Activated T-helper 1 cell treated with anti-CD3 and anti-CD28 coated beads, Interleukin-12 subunit alpha, Interleukin-12 subunit beta, Interleukin-2, Interleukin-4 antibody, amounts not matched to agents 30 ng/mL and 10 ng/mL and 1 ng/mL, durations not matched to agents 14 hours and 24 hours and 36 hours (primary cell): ENCODE data around the gene METTL6. TPM values are rescaled to one million over a fixed set of nuclear protein-coding genes. Genes with fewer than 3 reads are reported as not detected.
"Not testable (repeated sequence)": the region's sequence is repeated elsewhere in the genome, so short reads cannot be mapped to it uniquely, and the experiment has no call there.

ENCODE experiments used
- DNase-seq: peaks from one replicate; pipeline ENCODE4 v3.0.0; 2021; ENCODE audit warnings: low spot score
- H3K27ac Mint-ChIP-seq: one replicate; pipeline ENCODE4 v1.8.0; 2021; ENCODE audit warnings: mild to moderate bottlenecking, mixed read lengths
- H3K27me3 Mint-ChIP-seq: one replicate; pipeline ENCODE4 v1.8.0; 2022; ENCODE audit warnings: mild to moderate bottlenecking, moderate library complexity, mixed read lengths; ENCODE audit not compliant: insufficient read depth
- H3K36me3 Mint-ChIP-seq: one replicate; pipeline ENCODE4 v1.8.0; 2021; ENCODE audit warnings: low read depth, mixed read lengths
- H3K4me1 Mint-ChIP-seq: one replicate; pipeline ENCODE4 v1.8.0; 2021; ENCODE audit warnings: low read depth, mixed read lengths
- H3K4me3 Mint-ChIP-seq: one replicate; pipeline ENCODE4 v1.8.0; 2021; ENCODE audit warnings: mild to moderate bottlenecking, moderate library complexity, mixed read lengths
- H3K9me3 Mint-ChIP-seq: one replicate; pipeline ENCODE4 v1.8.0; 2021; ENCODE audit warnings: mixed read lengths
- intact Hi-C: fragments of 100-400 bp; cut with micrococcal nuclease; formaldehyde crosslinking; loops from one replicate; pipeline ENCODE4 v1.15.1; 2024
- total RNA-seq: library from RNA; stranded (reverse); gene quantifications from 2 replicates; pipeline ENCODE4 v1.2.3, GENCODE V29; 2022

METTL6 gene
- total RNA-seq, 1 donor from 2014 or later, result 15.0 TPM

DNA sequence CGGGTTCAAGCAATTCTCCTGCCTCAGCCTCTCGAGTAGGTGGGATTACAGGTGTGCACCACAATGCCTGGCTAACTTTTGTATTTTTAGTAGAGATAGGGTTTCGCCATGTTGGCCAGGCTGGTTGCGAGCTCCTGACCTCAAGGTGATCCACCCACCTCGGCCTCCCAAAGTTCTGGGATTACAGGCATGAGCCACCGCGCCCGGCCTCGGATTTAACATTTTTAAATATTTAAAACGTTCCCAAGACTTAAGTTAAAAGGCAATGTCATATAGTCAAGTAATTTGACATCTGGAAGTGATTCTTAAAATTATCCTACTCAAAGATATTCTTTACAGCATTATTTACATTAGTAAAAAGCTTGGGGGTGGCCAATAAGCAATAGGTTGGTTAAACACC, 29.6 kb upstream of the METTL6 start:
- H3K27me3 Mint-ChIP-seq, result not testable (repeated sequence)

DNA sequence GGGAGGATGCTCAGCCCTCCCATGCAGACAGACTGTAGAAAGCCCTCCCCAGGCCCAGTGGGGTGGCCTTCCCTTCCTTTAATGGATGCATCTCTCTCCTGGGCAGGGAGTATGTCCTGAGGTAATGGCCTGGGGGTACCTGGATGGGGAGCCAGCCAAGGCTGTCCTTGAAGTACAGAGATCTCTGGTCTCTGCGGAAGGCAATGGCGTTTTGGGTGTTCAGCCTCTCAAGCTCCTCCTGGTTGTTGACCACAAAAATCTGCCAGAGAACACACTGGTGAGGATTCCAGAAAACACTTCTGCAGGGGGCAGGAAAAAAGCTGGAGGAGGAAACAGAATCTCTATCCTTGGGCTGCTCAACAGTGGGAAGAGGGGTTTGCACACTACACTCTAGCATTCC, 29.0 kb upstream of the METTL6 start:
- H3K36me3 Mint-ChIP-seq, result peaks cover 3% of the 10 kb centered on the region
- peaks cover 14% of the 10 kb centered on the region for H3K4me1 Mint-ChIP-seq
- no peak overlapping the region for H3K4me3 Mint-ChIP-seq
- H3K27ac Mint-ChIP-seq, result no peak overlapping the region
- intact Hi-C loops, result no loop called here
- no peaks in the 10 kb centered on the region for H3K27me3 Mint-ChIP-seq
- H3K9me3 Mint-ChIP-seq, result no peaks in the 10 kb centered on the region
- no peak for DNase-seq

More for the DNA sequence above, 29.6 kb upstream of the METTL6 start:
- H3K4me3 Mint-ChIP-seq, DNase-seq, intact Hi-C loops, H3K9me3 Mint-ChIP-seq, H3K27ac Mint-ChIP-seq, H3K36me3 Mint-ChIP-seq: not testable (repeated sequence)
- peaks cover 17% of the 10 kb centered on the region for H3K4me1 Mint-ChIP-seq

DNA sequence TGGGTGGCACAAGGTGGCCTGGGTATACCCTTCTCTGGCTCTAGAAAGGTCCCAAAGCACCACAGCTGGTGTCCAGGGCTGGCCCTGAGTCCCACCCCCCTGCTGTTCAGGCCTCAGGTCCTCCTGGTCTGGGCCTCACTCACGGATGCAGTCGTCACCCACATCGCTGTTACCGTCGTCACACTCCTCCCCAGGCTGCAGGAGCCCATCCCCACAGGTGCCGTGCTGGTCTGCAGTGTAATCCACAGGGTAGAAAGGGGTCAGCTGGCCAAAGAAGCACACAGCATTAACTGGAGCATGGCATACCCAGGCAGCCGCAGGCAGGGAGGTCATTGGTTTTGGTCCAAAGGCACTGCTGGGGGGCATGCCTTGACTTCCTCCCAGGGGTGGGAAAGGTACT, 28.4 kb upstream of the METTL6 start:
- H3K4me1 Mint-ChIP-seq, result peaks cover 8% of the 10 kb centered on the region
- no peaks in the 10 kb centered on the region for H3K9me3 Mint-ChIP-seq
- peaks cover 3% of the 10 kb centered on the region for H3K36me3 Mint-ChIP-seq
- intact Hi-C loops, result no loop called here
- H3K4me3 Mint-ChIP-seq, result no peak overlapping the region
- no peak overlapping the region for H3K27ac Mint-ChIP-seq
- H3K27me3 Mint-ChIP-seq, result no peaks in the 10 kb centered on the region
- DNase-seq, result no peak

DNA sequence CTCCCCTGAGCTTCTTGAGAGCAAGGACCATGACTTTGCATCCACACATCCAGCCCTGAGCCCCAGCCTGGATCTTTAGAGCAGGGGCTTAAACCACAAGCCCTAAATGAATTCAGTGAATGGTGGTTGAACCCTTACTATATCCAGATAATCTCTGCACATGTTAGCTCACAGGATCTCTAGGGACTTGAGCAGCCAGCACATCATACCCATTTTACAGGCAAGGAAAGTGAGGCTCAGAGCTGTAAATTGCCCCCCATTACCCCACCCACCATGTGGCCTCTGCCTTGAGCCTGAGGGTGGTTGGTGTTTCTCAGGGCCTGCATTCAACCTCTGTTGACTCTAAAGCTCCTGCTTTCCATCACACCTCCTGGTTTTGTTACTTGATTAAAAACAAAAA, 27.6 kb upstream of the METTL6 start:
- Mint-ChIP-seq H3K27ac (no peak overlapping the region), H3K4me1 (peaks cover under 1% of the 10 kb centered on the region), H3K27me3 (no peaks in the 10 kb centered on the region), H3K4me3 (no peak overlapping the region), H3K36me3 (peaks cover 3% of the 10 kb centered on the region), H3K9me3 (no peaks in the 10 kb centered on the region)
- intact Hi-C loops, result no loop called here
- no peak for DNase-seq

DNA sequence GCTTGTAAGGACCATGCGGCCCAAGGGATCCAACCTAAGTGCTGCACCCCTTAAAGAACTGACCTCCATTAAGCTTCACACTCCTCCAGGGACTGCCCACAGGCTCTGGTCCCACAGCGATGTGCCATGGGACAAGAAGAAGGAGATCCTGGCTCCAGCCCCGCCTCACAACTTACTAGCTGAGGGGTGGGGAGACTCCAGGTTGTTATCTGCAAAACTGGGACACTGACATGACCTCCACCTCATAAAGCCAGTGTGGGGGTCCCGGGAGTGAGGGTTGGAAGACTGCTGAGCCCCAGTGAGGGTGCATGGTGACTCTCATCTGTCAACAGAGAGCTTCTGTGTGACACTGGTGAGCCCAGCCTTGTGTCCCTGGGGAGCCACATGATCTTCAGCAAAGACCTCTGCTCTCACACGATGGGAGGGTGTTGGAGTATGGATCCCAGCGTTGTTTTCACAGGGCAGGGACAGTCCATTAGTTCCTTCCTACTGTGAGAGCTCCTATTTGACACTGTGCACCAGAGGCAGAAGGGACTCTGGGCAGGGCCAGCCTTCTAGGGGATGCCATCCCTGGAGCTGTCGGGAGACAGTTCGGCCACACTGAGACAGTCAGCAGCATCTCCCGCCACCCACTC, 26.8 kb upstream of the METTL6 start:
- no peak for DNase-seq
- H3K27me3 Mint-ChIP-seq, result no peaks in the 10 kb centered on the region
- H3K36me3 Mint-ChIP-seq, result peaks cover 3% of the 10 kb centered on the region
- H3K4me1 Mint-ChIP-seq, result no peaks in the 10 kb centered on the region
- no peak overlapping the region for H3K4me3 Mint-ChIP-seq
- H3K27ac Mint-ChIP-seq, result no peak overlapping the region
- intact Hi-C loops, result no loop called here
- no peaks in the 10 kb centered on the region for H3K9me3 Mint-ChIP-seq

DNA sequence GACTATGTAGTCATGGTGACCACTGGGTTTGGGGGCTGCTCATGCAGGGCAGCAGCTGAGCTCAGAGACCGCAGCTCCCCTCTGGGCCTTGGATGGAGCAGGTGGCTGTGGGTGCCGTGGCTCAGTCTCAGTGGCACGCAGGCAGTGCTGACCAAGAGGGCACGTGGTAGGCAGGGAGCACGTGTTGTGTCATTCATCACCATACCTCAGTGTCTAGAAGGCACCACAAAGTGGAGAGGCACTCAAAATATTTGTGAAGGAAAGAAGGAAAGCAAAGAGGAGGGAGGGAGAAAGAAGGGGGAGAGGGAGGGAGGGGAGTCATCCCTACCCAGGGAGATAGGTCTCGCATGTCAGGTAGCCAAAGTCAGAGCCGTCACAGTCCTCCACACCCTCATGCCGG, 26.2 kb upstream of the METTL6 start:
- Mint-ChIP-seq H3K27me3 (no peaks in the 10 kb centered on the region), H3K27ac (no peak overlapping the region), H3K4me3 (no peak overlapping the region), H3K36me3 (peaks cover 3% of the 10 kb centered on the region), H3K9me3 (no peaks in the 10 kb centered on the region), H3K4me1 (no peaks in the 10 kb centered on the region)
- DNase-seq, result no peak
- intact Hi-C loops, result no loop called here

DNA sequence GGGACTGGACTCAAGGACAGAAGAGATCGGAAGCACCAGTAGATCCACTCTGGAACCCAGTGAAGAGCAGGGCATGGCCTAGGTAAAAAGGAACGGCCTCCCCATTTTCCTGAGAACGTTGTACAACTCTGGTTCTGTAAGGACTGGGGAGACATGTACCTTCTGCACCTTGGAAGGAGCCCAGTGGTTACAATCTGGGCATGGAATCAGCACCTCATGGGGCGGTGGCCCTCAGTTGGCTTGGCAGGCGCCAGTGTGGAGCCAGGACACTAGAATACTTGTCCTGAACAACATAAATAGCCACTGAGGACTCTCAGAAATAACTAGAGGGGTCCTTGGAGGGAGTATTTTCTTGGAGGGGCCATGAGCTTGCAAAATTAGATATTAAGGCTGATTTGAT, 25.6 kb upstream of the METTL6 start:
- intact Hi-C loops, result no loop called here
- no peaks in the 10 kb centered on the region for H3K27me3 Mint-ChIP-seq
- H3K4me1 Mint-ChIP-seq, result no peaks in the 10 kb centered on the region
- no peak overlapping the region for H3K27ac Mint-ChIP-seq
- H3K9me3 Mint-ChIP-seq, result no peaks in the 10 kb centered on the region
- H3K36me3 Mint-ChIP-seq, result no peaks in the 10 kb centered on the region
- DNase-seq, result no peak
- no peak overlapping the region for H3K4me3 Mint-ChIP-seq

DNA sequence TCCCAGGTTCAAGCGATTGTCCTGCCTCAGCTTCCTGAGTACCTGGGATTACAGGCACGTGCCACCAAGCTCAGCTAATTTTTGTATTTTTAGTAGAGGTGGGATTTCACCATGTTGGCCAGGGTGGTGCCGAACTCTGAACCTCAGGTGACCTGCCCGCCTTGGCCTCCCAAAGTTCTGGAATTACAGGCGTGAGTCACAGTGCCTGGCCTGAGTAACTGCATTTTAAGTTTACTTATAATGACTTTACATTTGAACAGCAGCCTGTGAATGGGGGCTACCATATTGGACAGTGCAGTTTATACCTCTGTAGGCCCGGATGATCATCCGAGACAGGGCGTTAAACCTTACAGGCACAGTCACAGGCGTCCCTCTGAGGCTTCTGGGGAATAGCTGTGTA, 24.8 kb upstream of the METTL6 start:
- Mint-ChIP-seq H3K4me1 (no peaks in the 10 kb centered on the region), H3K9me3 (no peaks in the 10 kb centered on the region), H3K27me3 (no peaks in the 10 kb centered on the region), H3K27ac (no peak overlapping the region), H3K36me3 (no peaks in the 10 kb centered on the region), H3K4me3 (no peak overlapping the region)
- intact Hi-C loops, result no loop called here
- no peak for DNase-seq

DNA sequence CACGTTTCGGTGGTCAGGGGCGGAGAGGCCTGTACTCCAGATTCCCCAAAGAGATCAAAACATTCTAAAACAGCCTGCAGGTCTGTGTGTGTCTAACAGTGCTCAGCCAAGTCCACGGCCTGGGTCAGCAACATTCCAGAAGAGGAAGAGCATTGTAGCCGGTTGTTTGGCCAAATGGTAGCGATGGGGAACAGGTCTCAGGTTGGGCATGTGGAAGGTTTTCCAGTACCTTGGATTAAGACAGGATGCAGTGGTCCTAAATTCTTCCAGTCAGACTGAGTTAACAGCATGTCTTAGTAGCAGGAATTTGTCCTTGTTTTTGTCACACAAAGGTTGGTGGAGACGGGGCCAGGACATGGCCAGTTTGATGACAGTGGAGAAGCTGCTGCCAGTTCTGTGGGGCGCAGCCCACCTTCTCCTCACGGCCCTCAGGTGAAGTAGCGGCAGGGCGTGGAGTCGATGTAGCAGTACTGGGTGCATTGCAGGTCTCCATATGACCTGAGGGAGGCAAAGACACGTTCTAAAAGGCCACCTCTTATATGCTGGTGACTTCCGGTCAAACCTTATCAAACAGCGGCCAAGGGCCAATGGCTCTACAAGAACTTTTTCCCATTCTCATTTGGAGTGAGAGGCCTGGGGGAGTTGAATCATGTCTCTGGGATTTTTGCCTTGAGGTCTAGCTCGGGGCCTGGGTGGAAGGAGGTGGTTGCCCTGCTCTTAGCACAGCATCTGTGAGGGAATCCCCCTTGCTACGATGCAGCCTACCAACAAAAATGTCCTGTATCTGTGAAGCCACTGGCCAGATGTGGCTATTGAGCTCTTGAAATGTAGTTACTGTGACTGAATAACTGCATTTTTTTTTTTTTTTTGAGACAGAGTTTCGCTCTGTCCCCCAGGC, 24.1 kb upstream of the METTL6 start:
- H3K36me3 Mint-ChIP-seq, result no peaks in the 10 kb centered on the region
- no peaks in the 10 kb centered on the region for H3K4me1 Mint-ChIP-seq
- no peaks in the 10 kb centered on the region for H3K27me3 Mint-ChIP-seq
- H3K4me3 Mint-ChIP-seq, result no peak overlapping the region
- no peaks in the 10 kb centered on the region for H3K9me3 Mint-ChIP-seq
- intact Hi-C loops, result no loop called here
- no peak overlapping the region for H3K27ac Mint-ChIP-seq
- no peak for DNase-seq

DNA sequence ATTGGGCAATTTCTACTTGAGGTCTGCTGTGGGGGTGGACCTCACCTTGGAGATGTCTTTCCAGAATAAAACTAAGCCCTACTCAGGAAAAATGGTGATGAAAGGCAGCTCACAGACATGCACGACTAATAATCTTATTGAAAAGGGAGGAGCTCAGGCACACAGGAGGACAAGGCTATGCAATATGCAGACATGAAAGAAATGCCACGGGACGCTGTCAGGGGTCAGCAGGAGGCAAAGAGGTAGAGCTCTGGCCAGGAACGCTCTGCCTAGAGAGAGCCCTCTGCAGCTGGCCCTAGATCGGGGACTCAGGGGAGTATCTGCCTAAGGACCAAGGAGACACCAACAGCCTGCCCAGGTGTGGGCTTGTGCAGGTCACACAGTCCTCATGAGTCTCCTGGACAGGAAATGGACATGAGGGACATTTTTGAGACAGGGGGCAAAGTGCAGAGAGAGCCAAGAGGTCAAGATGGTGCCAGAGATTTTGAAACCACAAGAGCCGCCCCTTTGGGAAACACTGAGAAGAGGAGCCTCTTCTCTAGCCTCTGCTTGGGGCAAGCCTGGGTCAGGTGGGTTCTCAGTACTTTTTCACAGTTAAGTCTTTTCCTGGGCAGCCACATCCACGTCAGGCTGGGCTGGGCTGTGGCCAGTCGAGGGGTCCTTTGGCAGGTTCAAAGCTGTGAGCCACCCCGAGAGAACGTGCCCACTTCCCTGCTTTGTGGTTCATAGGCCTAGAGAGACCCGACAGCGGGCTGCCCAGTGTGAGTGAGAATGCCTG, 23.3 kb upstream of the METTL6 start:
- no peak for DNase-seq

DNA sequence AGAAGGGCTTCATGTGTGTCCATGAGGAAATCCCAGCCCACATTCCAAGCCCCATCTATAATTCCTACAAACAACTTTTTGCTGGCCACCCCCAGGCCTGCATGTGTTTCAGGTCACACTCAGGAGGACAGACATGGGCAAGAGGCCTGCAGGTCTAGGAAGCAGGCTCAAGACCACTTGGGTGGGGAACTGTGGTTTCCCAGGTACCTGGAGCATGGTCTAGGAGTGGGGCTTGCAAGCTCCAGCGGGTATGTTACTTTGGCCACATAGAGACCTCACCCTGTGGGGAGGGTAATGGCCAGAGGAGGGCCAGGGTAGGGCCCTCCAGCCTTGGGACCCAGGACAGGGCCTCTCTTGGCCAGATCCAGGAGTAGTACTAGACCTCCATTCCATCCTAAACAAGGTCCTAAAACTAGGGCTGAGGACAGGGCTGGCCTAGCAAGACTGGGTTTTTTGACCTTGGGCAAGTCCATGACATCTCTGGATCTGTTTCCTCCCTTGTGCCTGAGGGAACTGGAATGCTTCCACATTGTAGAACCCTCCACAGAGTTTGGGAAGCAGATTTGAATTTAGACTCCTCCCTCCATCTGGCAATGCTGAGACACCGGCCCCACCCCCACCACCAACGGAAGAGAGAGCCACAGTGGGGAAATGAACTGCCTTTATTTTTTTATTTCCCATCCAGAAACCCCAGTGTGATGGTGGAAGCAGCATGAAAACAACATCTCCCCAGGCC, 22.3 kb upstream of the METTL6 start:
- intact Hi-C loops, result no loop called here
- Mint-ChIP-seq H3K4me3 (no peak overlapping the region), H3K9me3 (no peaks in the 10 kb centered on the region), H3K4me1 (no peaks in the 10 kb centered on the region), H3K36me3 (peaks cover 6% of the 10 kb centered on the region), H3K27me3 (no peaks in the 10 kb centered on the region), H3K27ac (no peak overlapping the region)
- no peak for DNase-seq

More for the DNA sequence above, 23.3 kb upstream of the METTL6 start:
- H3K4me3 Mint-ChIP-seq, result no peak overlapping the region
- no peaks in the 10 kb centered on the region for H3K27me3 Mint-ChIP-seq
- intact Hi-C loops, result no loop called here
- no peaks in the 10 kb centered on the region for H3K4me1 Mint-ChIP-seq
- H3K36me3 Mint-ChIP-seq, result peaks cover under 1% of the 10 kb centered on the region
- no peak overlapping the region for H3K27ac Mint-ChIP-seq
- H3K9me3 Mint-ChIP-seq, result no peaks in the 10 kb centered on the region

DNA sequence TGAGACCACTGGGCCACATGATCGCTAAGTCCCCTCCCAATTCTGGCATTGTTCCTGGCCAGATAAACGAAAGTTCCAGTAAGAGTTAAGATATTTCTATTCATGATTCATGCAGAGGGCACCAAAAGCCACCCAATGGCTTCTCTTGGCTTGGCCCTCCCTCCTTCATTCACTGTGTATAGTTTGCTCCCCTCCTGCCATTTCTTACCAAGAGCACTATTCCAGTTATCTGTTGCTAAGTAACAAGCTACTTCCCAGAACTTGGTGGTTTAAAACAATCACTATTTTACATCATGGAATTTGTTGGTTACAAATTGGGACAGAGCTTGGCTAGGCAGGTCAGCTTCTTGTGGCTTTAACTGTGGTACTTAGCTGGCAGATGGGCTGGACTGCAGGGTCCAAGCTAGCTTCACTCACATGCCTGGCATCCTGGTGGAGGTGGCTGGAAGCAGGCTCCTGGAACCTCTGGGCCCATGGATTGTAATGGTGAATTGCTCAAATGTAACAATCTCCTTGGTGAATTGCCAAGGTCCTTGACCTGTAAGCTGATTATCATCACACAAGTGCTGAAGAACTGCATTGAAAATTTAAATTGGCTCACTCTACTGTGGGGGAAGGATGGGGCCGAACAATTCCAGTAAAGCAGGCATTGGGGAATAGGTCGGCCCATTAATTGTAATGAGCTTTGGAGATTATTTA, 16.6 kb upstream of the METTL6 start:
- no peak for DNase-seq
- Mint-ChIP-seq H3K4me3 (no peak overlapping the region), H3K9me3 (no peaks in the 10 kb centered on the region), H3K27me3 (no peaks in the 10 kb centered on the region), H3K27ac (no peak overlapping the region), H3K4me1 (peaks cover 29% of the 10 kb centered on the region), H3K36me3 (peaks cover 46% of the 10 kb centered on the region)
- intact Hi-C loops, result no loop called here
